ENCODE measurements around the gene RGCC. TPM values are rescaled to one million over a fixed set of nuclear protein-coding genes. Genes with fewer than 3 reads are reported as not detected.

Gene RGCC
- total RNA-seq: 18.5 and 34.8 TPM in 2 replicates

GRCh38 chr13:41456768-41457588, at the start of gene RGCC:
Gene RGCC (plus strand): TSS chr13:41457550. CDS start chr13:41457708, 158 bp downstream.

Other genes with a start within 250 kb of the RGCC start
- gene MTRF1, start 194.0 kb upstream of the RGCC start, total RNA-seq: 10.1 and 15.3 TPM in 2 replicates
- gene NAA16, start 146.3 kb upstream of the RGCC start, total RNA-seq: 7.1 and 12.0 TPM in 2 replicates

Data from epithelial cell of umbilical artery (primary cell).